Measurements from ENCODE around the gene DAGLB.
"Not testable (repeated sequence)": the region's sequence is repeated elsewhere in the genome, so short reads cannot be mapped to it uniquely, and the experiment has no call there.

The DAGLB gene

DNA sequence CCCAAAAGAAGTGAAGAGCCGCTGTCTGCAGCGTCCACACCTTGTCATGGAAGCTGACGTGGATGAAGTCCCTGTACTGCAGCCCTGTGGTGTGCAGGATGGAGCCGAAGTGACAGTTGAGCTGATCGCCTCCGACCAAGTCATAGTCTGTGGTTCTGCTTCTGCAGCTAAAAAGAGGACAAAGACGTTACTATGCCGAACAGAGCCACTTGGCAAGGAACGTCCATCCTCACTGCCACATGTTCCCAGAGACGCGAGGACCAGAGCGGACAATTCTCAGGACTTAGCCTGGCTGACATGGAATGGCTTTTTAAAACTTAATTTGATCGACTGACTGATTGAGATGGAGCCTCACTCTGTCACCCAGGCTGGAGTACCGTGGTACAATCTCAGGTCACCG, 21.8 kb downstream of the DAGLB start:
- no peak for DNase-seq

GRCh38 chr7:6423942-6424701, 23.6 kb downstream of the DAGLB start:
- no peak for DNase-seq

- DNase-seq: no peak
Measured at GRCh38 chr7:6422926-6423632, 24.7 kb downstream of the DAGLB start.

- DNase-seq: no peak
Measured at GRCh38 chr7:6422095-6422494, 25.7 kb downstream of the DAGLB start.

GRCh38 chr7:6420680-6421079, 27.1 kb downstream of the DAGLB start:
- peak in 1 of 2 experiments; percentile 23 for DNase-seq

- DNase-seq: no peak
Measured at GRCh38 chr7:6419310-6419773, 28.4 kb downstream of the DAGLB start.

GRCh38 chr7:6417408-6417807, 30.3 kb downstream of the DAGLB start:
- no peak for DNase-seq

DNA sequence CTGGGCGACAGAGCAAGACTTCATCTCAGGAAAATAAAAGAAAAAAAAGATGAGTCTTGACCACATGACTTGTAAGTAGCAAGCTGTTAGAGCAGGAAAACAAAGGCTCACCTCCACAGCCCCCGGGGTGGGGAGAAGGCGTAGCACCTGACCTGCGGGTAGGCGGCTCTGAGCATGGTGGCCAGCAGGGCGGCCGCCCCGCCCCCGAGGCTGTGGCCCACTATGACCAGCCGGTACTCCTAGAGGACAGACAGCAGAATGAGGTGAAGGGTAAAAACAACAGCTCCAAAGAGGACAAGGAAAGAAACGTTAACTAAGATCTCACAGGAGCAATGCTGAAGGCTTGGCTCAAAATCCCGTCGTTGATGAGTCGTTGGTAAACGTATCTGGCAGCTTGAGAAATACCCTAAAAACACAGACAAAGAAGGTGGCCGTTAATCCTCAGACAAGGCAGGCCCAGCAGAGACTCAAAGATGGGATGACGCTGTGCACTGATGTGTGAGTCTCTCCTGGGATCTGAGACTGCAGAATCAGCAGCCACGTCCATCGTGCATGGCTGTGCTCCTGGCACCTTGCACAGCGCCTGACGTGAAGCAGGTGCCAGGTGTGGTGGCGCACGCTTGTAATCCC, 31.1 kb downstream of the DAGLB start:
- no peak for DNase-seq

GRCh38 chr7:6413637-6414036, 34.1 kb downstream of the DAGLB start:
- DNase-seq: no peak

- DNase-seq: no peak
Measured at GRCh38 chr7:6409944-6410693, 37.6 kb downstream of the DAGLB start.

GRCh38 chr7:6409091-6409490, 38.7 kb downstream of the DAGLB start:
- no peak for DNase-seq

- no peak for DNase-seq
Measured at GRCh38 chr7:6407434-6407833, 40.3 kb downstream of the DAGLB start.

GRCh38 chr7:6406121-6406520, 41.6 kb downstream of the DAGLB start:
- no peak for DNase-seq

- no peak for DNase-seq
Measured at GRCh38 chr7:6403907-6404306, 43.8 kb downstream of the DAGLB start.

GRCh38 chr7:6402741-6403140, 45.0 kb downstream of the DAGLB start:
- no peak for DNase-seq

DNA sequence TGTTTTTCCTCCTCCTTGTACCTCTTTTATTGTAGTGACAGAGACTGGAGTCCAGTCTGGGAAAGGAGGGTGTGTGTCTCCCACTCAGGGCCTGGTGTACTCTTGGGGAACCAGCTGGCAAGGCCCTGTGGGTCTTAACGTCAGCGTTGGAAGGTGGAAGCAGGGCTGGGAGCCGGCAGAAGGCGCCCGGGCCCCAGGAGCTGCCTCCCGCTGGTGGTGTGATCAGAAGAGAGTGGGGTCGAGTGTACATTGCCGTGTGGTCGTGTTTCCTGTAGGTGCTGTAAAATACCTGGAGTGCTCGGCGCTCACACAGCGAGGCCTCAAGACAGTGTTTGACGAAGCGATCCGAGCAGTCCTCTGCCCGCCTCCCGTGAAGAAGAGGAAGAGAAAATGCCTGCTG, 45.7 kb downstream of the DAGLB start:
- no peak for DNase-seq

DNA sequence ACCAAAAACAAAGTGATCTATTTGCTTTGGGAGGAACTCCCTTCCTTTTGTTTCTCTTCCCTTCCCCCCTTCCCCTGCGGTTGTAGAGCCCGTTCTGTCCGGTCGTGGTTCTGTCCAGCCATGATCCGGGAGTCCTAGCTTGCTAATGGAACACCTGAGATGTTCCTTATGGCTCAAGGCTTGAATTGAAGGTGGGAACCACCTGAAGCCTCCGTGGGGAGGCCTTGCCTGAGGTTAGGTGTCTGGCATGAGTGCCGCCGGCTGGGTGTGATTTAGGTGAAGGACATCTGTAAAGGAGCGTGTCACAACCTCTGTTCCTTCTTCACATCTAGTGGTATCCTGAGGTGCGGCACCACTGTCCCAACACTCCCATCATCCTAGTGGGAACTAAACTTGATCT, 46.2 kb downstream of the DAGLB start:
- DNase-seq: no peak

DNA sequence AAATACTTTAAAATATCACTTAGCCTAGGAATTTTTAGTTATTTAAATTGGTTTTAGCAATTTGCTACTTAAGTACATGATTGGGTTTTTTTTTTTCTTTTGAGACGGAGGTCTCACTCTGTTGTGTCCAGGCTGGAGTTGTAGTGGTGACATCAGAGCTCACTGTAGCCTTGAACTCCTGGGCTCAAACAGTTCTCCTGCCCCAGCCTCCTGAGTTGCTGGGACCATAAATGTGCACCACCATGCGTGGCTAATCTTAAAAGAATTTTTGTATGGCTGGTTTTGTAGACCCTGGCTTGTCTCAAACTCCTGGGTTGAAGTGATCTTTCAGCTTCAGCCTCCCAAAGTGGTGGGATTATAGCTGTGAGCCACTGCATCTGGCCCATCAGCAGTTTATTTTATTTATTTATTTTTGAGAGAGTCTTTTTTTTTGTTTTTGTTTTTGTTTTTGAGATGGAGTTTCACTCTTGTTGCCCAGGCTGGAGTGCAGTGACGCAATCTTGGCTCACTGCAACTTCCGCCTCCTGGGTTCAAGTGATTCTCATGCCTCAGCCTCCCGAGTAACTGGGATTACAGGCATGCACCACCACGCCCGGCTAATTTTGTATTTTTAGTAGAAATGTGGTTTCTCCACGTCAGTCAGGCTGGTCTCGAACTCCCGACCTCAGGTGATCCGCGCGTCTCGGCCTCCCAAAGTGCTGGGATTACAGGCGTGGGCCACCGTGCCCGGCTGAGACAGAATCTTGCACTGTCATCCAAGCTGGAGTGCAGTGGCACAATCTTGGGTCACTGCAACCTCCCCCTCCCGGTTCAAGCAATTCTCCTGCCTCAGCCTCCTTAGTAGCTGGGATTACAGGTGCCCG, 47.3 kb downstream of the DAGLB start:
- not testable (repeated sequence) for DNase-seq

DNA sequence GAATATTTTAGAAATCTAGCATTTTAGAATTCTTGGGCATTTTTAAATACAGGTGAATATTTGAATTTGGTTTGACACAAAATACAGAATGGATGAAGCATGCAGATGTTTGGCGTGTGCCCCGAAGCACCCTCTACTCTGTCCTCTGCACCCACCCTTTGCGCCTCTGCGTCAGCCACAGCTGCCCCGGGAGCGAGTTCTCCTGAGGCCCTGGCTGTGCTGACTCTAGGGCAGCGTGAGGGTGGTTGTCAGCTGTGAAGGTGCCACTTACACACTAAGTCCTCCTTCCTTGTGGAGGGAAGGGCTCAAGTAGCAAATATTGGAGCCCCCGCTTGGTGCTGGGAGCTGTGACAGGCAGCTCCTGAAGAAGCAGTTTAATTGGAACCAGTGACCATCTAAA, 48.4 kb downstream of the DAGLB start:
- no peak for DNase-seq

- no peak for DNase-seq
Measured at GRCh38 chr7:6398943-6399342, 48.8 kb downstream of the DAGLB start.

GRCh38 chr7:6397759-6398495, 49.8 kb downstream of the DAGLB start:
- DNase-seq: not testable (repeated sequence)
